GM12872 (cell line): ENCODE results near the gene FBXO45.

Experiments
- TF ChIP-seq, protein P1 (sequence below): IDR thresholded peaks from 3 replicates; pipeline ENCODE4 v1.5.1; 2011; ENCODE audit warnings: low read depth, mild to moderate bottlenecking, low read length, moderate library complexity; ENCODE audit not compliant: insufficient read depth

FBXO45 gene

GRCh38 chr3:196617256-196617655 lies 48.8 kb downstream of the FBXO45 start:
- TF ChIP-seq, protein P1, sequence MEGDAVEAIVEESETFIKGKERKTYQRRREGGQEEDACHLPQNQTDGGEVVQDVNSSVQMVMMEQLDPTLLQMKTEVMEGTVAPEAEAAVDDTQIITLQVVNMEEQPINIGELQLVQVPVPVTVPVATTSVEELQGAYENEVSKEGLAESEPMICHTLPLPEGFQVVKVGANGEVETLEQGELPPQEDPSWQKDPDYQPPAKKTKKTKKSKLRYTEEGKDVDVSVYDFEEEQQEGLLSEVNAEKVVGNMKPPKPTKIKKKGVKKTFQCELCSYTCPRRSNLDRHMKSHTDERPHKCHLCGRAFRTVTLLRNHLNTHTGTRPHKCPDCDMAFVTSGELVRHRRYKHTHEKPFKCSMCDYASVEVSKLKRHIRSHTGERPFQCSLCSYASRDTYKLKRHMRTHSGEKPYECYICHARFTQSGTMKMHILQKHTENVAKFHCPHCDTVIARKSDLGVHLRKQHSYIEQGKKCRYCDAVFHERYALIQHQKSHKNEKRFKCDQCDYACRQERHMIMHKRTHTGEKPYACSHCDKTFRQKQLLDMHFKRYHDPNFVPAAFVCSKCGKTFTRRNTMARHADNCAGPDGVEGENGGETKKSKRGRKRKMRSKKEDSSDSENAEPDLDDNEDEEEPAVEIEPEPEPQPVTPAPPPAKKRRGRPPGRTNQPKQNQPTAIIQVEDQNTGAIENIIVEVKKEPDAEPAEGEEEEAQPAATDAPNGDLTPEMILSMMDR, result no peak

GRCh38 chr3:196619223-196619622 lies 50.8 kb downstream of the FBXO45 start:
- TF ChIP-seq, protein P1, result no peak

DNA sequence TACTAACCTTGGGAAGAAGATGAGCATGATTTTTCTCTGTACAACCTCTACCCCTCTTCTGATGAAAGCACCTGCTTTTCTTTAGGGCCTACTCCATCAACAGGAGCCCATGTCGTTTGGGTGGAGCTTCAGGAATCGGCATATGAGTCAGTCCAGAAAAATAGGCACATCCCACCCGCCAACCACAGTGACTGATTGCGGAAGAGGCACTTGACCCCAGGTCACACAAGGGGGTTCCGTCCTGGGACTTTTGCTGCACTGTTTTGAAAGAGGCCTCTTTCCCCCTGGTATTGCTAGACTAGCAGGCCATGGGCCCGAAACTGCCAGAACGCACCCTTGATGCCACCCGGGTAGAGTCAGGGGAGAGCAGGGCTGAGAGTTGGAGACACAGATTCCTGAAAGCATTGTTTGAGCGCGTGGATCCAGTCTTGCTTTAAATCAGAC lies 51.7 kb downstream of the FBXO45 start:
- TF ChIP-seq, protein P1, result no peak

DNA sequence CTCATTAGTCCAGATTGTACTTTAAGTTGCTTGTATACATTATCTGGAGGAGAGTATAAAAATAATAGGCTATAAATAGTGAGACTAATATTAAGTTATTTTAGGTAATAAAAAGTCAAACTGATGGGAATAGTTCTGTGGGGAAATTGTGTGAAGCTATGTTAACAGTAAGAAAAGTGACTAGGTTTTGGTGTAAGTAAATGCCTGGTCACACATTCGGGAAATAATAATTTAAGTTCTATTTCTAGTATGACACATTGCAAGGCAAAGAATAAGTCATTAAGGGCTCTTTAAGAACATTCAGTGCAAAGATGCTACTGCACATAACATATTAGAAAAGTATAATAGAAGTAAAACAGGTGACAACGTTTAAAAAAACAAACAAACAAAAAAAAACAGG lies 52.2 kb downstream of the FBXO45 start:
- TF ChIP-seq, protein P1, result no peak

- TF ChIP-seq, protein P1, result no peak
Measured at GRCh38 chr3:196621611-196622010, 53.2 kb downstream of the FBXO45 start.

- TF ChIP-seq, protein P1, result no peak
Measured at GRCh38 chr3:196624067-196624790, 55.8 kb downstream of the FBXO45 start.

DNA sequence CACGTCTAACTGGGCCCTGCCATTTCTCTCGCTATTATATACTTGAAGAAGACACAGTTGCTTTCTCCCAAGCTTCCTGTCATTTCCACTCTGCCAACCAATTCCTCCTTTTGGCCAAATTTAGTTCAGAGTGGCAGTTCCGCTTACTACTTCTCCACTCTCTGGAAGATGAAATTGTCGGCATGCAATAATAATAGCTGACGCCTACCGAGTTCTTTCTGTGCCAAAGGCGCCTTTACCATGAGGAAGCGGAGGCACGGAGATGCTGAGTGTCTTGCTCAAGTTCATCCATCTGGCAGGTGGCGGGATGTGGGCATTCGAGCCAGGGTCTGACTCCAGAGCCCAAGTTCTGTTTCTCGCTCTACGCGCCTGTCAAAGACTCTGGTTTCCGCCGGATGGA lies 56.4 kb downstream of the FBXO45 start:
- TF ChIP-seq, protein P1, result no peak
